Parathyroid adenoma (tissue), 2 donors: Measurements from ENCODE around the gene PACRG.

ENCODE experiments used
- H2AFZ ChIP-seq: fragments of 300-600 bp; sonication (generic); one replicate; pipeline ENCODE4 v1.7.0; 2017; ENCODE audit warnings: antibody characterized with exemption, mild to moderate bottlenecking
- H3K27ac ChIP-seq: fragments of 300-600 bp; sonication (generic); one replicate; pipeline ENCODE4 v1.7.0; 2017
- H3K27me3 ChIP-seq: fragments of 300-600 bp; sonication (generic); one replicate; pipeline ENCODE4 v1.7.0; 2017; ENCODE audit warnings: low read length; ENCODE audit not compliant: control insufficient read depth, insufficient read depth
- H3K36me3 ChIP-seq: fragments of 300-600 bp; sonication (generic); one replicate; pipeline ENCODE4 v1.7.0; 2017; ENCODE audit warnings: low read length; ENCODE audit not compliant: control insufficient read depth, insufficient read depth
- H3K4me1 ChIP-seq: fragments of 300-600 bp; sonication (generic); one replicate; pipeline ENCODE4 v1.7.0; 2017; ENCODE audit warnings: control low read depth
- H3K4me2 ChIP-seq: fragments of 300-600 bp; sonication (generic); one replicate; pipeline ENCODE4 v1.7.0; 2017; ENCODE audit warnings: low read length
- H3K4me3 ChIP-seq: fragments of 300-600 bp; sonication (generic); one replicate; pipeline ENCODE4 v1.7.0; 2017; ENCODE audit warnings: low read depth, low read length
- H3K79me2 ChIP-seq: fragments of 300-600 bp; sonication (generic); one replicate; pipeline ENCODE4 v1.7.0; 2017; ENCODE audit warnings: control low read depth
- H3K9ac ChIP-seq: fragments of 300-600 bp; sonication (generic); one replicate; pipeline ENCODE4 v1.7.0; 2017; ENCODE audit warnings: mild to moderate bottlenecking
- H3K9me3 ChIP-seq: fragments of 300-600 bp; sonication (generic); one replicate; pipeline ENCODE4 v1.7.0; 2017; ENCODE audit warnings: low read length; ENCODE audit not compliant: control insufficient read depth
- TF ChIP-seq, protein P1 (sequence below): fragments of 300-600 bp; sonication (generic); IDR thresholded peaks from one replicate; pipeline ENCODE4 v1.7.0; 2017; ENCODE audit warnings: antibody characterized with exemption, mild to moderate bottlenecking
- donor health status: primary hyperparathyroidism.

The PACRG gene

DNA sequence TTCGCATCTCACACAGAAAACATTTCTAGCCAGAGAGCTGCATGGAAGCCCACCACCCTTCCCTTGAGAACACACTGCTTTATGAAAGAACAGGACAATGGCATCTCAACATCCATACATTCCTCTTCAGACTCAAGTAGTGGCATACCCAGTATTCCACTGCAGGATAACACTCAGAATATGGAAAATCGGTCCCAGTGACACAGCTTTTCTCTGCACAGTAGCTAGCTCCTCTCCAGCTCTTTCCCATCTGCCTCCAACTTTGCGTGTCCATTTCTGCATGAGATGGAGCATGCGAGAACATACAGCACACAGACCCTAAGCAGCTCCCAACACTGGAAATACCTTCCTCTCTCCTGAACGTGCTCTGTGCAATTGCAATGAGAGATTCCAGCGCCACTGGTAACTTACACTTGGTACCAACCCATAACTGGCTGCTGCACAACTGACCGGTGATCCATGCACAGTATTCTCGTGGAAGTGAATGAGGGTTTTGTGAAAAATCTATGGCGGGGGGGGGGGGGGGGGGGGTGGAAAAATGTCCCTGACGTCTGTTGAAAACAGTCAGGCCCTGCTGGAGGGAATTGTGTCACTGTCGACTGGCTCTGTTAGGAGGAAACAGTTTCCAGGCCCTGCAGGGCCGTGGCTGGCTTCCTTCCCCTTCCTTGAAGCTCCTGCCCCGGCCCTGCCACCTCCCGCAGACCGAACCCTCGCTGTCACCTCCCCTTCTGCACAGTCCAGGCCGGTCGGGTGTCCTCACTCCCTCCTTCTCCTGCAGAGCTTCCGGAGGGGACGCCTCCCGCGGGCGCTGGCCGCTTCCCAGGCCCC is 420.9 kb downstream of the PACRG start:
- no peak overlapping the region for H3K9ac ChIP-seq
- H3K27me3 ChIP-seq = no peaks in the 10 kb centered on the region
- no peaks in the 10 kb centered on the region for H3K9me3 ChIP-seq
- H3K27ac ChIP-seq = no peak overlapping the region
- no peak overlapping the region for H3K4me3 ChIP-seq
- no peak overlapping the region for H3K4me2 ChIP-seq
- TF ChIP-seq, protein P1, sequence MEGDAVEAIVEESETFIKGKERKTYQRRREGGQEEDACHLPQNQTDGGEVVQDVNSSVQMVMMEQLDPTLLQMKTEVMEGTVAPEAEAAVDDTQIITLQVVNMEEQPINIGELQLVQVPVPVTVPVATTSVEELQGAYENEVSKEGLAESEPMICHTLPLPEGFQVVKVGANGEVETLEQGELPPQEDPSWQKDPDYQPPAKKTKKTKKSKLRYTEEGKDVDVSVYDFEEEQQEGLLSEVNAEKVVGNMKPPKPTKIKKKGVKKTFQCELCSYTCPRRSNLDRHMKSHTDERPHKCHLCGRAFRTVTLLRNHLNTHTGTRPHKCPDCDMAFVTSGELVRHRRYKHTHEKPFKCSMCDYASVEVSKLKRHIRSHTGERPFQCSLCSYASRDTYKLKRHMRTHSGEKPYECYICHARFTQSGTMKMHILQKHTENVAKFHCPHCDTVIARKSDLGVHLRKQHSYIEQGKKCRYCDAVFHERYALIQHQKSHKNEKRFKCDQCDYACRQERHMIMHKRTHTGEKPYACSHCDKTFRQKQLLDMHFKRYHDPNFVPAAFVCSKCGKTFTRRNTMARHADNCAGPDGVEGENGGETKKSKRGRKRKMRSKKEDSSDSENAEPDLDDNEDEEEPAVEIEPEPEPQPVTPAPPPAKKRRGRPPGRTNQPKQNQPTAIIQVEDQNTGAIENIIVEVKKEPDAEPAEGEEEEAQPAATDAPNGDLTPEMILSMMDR = no peak
- no peaks in the 10 kb centered on the region for H3K4me1 ChIP-seq
- no peaks in the 10 kb centered on the region for H3K36me3 ChIP-seq
- no peaks in the 10 kb centered on the region for H3K79me2 ChIP-seq
- no peak overlapping the region for H2AFZ ChIP-seq

DNA sequence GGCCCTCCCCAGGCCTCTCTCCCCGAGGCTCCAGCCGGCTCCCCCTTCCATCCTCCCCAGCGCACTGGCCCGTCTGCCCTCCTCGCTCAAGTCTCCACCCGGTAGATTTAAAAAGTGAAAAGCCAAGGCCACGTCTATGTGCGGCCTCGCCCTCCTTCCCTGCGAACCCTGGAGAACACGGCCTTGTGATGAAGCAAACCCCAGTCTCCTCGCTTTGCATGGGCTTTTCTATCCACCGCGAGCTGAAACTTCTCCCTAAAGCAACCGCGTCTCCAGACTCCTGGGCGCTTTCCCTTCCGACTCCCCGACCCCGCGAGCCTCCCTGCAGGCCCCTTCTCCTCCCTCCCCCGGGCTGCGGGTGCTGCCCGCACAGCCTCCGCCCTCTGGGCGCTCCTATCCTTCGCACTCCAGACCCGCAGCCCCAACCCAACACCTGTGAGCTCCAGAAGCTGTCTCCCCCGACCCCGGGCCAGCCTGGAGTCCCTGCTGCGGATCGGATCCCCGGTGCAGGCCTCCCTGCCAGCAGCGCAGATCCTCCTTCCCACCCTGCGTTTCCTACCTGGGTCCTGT is 421.6 kb downstream of the PACRG start:
- no peak overlapping the region for H3K27ac ChIP-seq
- H3K4me2 ChIP-seq = no peak overlapping the region
- H3K36me3 ChIP-seq = no peaks in the 10 kb centered on the region
- H2AFZ ChIP-seq = no peak overlapping the region
- no peaks in the 10 kb centered on the region for H3K9me3 ChIP-seq
- H3K79me2 ChIP-seq = no peaks in the 10 kb centered on the region
- no peaks in the 10 kb centered on the region for H3K27me3 ChIP-seq
- H3K4me1 ChIP-seq = no peaks in the 10 kb centered on the region
- TF ChIP-seq, protein P1 = no peak
- H3K9ac ChIP-seq = no peak overlapping the region
- no peak overlapping the region for H3K4me3 ChIP-seq

DNA sequence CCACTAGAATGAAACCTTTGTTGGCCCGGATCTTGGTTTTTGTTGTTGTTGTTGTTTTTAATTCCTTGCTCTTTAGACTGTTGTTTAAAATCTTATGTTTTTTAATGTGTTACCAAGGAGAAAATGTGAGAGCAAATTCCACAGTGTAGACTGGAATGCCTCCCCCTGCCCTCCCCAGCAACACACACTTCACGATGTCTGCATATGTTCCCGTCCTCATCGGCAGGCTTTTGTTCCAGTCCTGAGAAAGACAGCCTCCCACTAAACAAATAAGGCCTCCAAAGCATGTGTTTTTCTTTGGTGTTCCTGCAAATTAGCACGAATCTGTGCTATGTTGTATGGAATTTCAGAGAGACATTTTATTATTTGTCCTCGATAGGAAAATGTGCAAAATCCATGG is 423.4 kb downstream of the PACRG start:
- H2AFZ ChIP-seq = no peak overlapping the region
- no peak overlapping the region for H3K9ac ChIP-seq
- H3K27ac ChIP-seq = no peak overlapping the region
- no peaks in the 10 kb centered on the region for H3K9me3 ChIP-seq
- H3K79me2 ChIP-seq = no peaks in the 10 kb centered on the region
- no peaks in the 10 kb centered on the region for H3K36me3 ChIP-seq
- no peaks in the 10 kb centered on the region for H3K4me1 ChIP-seq
- H3K27me3 ChIP-seq = no peaks in the 10 kb centered on the region
- H3K4me2 ChIP-seq = no peak overlapping the region
- H3K4me3 ChIP-seq = no peak overlapping the region
- TF ChIP-seq, protein P1 = no peak

DNA sequence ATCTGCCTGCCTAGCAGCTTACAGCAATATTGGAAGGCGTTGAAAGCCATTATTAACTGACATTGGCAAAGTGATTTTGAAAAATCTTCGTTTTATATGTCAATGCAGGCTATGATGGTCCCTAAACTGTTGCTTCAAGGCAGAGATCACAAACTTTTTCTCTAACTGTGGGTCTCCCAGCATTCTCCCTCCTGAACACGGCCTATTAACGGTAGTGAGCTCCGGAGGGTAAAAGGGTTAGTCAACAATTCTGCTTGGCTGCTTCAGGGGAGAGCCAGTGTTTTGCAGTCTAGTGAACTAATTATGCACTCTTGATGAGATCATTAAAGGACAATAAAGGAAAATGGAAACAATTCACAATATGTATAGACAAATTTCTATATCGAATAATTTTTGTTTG is 424.9 kb downstream of the PACRG start:
- Histone ChIP-seq H3K9ac (no peak overlapping the region), H3K27ac (no peak overlapping the region)
- TF ChIP-seq, protein P1 = no peak

DNA sequence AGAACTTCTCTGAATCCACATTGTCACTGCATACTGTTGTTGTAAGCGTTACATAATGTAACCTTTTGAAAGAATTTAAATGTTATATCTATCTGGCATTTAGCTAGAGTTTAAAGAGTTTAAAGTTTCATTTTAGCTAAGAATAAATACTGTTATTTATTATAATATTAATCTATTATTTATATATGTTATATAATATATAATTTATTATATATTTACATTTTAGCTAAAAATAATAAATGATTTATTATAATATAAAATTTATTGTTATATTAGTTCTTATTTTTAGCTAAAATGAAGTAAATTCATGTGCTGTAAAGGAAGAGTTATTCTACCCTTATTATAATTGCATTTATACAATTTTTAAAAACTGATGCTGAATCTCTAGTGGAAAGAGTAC is 431.3 kb downstream of the PACRG start:
- H3K36me3 ChIP-seq = no peaks in the 10 kb centered on the region
- peaks cover 3% of the 10 kb centered on the region for H3K4me1 ChIP-seq
- H3K9me3 ChIP-seq = no peaks in the 10 kb centered on the region
- no peak overlapping the region for H2AFZ ChIP-seq
- H3K27ac ChIP-seq = no peak overlapping the region
- no peaks in the 10 kb centered on the region for H3K79me2 ChIP-seq
- TF ChIP-seq, protein P1 = no peak
- H3K4me2 ChIP-seq = no peak overlapping the region
- H3K9ac ChIP-seq = no peak overlapping the region
- H3K4me3 ChIP-seq = no peak overlapping the region
- no peaks in the 10 kb centered on the region for H3K27me3 ChIP-seq

More for the DNA sequence above, 424.9 kb downstream of the PACRG start:
- no peaks in the 10 kb centered on the region for H3K79me2 ChIP-seq
- H3K27me3 ChIP-seq = no peaks in the 10 kb centered on the region
- no peak overlapping the region for H3K4me3 ChIP-seq
- H3K4me1 ChIP-seq = no peaks in the 10 kb centered on the region
- no peak overlapping the region for H2AFZ ChIP-seq
- no peaks in the 10 kb centered on the region for H3K36me3 ChIP-seq
- H3K9me3 ChIP-seq = no peaks in the 10 kb centered on the region
- H3K4me2 ChIP-seq = no peak overlapping the region
